ENCODE measurements around the gene PFKFB2. TPM values are rescaled to one million over a fixed set of nuclear protein-coding genes. Genes with fewer than 3 reads are reported as not detected.

Gene PFKFB2
- total RNA-seq, 1 experiment from 2014 or later: 28.0 TPM

DNA sequence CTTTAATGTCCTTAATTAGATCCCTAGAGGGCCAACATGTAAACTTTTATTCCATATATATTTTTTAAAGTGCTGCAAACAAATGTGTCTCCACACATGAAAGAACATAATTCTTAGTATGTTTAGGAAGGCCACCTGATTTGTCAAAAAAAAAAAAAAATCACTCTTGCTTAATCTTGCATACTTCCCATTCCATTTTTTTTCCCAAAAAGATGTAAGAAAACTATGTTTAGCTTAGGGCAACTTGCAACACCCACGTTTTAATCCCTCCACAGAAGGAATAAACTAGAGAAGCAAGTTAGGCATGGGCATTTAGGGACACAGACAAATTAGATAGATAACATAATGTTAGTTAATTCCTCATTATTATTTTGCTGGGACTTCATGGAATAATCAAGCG, 7.6 kb upstream of the PFKFB2 start:
- POLR2A ChIA-PET (ENCODE audit: unreplicated experiment): interaction anchor here (0.6 to 1.0 kb wide), 2 partner anchors 13 to 377 kb away, joined by 6 to 10 read pairs; partner anchors contain the start of gene C1orf116
- Histone ChIP-seq H3K9me3 (ENCODE audit: insufficient read depth, low read depth) (no peaks in the 10 kb centered on the region), H3K36me3 (ENCODE audit: low read depth) (peaks cover 59% of the 10 kb centered on the region), H3F3A (ENCODE audit: insufficient read depth, low read depth) (peaks cover 7% of the 10 kb centered on the region; the same call in 1 of the 2 replicates), H3K9me2 (ENCODE audit: insufficient read depth) (no peaks in the 10 kb centered on the region), H4K20me1 (ENCODE audit: insufficient read depth) (0 out of 2 replicates have a peak, but pooled peaks cover 9% of the 10 kb centered on the region), H3K27me3 (ENCODE audit: insufficient read depth, low read depth) (no peaks in the 10 kb centered on the region), H3K79me2 (ENCODE audit: low read depth) (peaks cover 65% of the 10 kb centered on the region), H3K4me3 (no peak overlapping the region; the same call in 1 of the 2 replicates), H2AFZ (no peak overlapping the region), H3K4me2 (peak overlapping the region; percentile 86), H3K4me1 (replicated peaks; ENCODE audit: insufficient read depth) (peaks cover 48% of the 10 kb centered on the region), H3K27ac (no peak overlapping the region)
- TF ChIP-seq, protein P1, sequence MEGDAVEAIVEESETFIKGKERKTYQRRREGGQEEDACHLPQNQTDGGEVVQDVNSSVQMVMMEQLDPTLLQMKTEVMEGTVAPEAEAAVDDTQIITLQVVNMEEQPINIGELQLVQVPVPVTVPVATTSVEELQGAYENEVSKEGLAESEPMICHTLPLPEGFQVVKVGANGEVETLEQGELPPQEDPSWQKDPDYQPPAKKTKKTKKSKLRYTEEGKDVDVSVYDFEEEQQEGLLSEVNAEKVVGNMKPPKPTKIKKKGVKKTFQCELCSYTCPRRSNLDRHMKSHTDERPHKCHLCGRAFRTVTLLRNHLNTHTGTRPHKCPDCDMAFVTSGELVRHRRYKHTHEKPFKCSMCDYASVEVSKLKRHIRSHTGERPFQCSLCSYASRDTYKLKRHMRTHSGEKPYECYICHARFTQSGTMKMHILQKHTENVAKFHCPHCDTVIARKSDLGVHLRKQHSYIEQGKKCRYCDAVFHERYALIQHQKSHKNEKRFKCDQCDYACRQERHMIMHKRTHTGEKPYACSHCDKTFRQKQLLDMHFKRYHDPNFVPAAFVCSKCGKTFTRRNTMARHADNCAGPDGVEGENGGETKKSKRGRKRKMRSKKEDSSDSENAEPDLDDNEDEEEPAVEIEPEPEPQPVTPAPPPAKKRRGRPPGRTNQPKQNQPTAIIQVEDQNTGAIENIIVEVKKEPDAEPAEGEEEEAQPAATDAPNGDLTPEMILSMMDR (conservative IDR thresholded peaks at IDR 0.05): no peak
- no peak for TF ChIP-seq EZH2 (IDR thresholded peaks at IDR 0.05; ENCODE audit: low read depth)
- BruUV-seq (replicated peaks): no TSS peak
- peak in 1 of 2 experiments; percentile 32 for DNase-seq
- CTCF ChIA-PET: no interaction called here
- intact Hi-C loops (cut with micrococcal nuclease; ENCODE audit: unreplicated experiment): no loop called here

DNA sequence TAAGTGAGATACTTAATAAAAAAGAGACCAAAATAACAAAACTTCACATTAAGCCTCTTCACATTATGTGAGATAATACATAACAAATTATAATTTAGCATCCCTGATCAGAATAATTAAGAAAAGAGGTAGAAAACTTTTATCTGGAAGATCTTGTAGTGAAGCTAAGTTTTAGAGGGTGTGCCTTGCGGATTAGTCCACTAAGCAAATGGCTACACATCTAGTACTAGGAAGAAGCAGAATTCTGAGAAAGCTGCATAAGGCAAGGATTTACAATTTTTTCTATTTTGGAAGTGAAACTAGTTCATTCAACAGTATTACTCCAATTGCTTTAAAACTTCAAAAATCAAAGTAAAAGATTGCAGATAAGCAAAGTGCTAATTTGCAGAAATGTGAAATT, 5.6 kb upstream of the PFKFB2 start:
- H3K4me1 ChIP-seq (replicated peaks; ENCODE audit: insufficient read depth): peaks cover 58% of the 10 kb centered on the region
- no peak overlapping the region for H2AFZ ChIP-seq
- ChIA-PET CTCF (interaction anchor here (1.2 kb wide), 1 partner anchor 14 kb away, joined by 6 read pairs; the partner anchor contains the start of gene C1orf116), POLR2A (ENCODE audit: unreplicated experiment) (interaction anchor here (1.3 kb wide), 1 partner anchor 15 kb away, joined by 3 read pairs; the partner anchor contains the start of gene C1orf116)
- no peak for DNase-seq
- no peaks in the 10 kb centered on the region for H3K27me3 ChIP-seq (ENCODE audit: insufficient read depth, low read depth)
- peaks cover 21% of the 10 kb centered on the region for H3F3A ChIP-seq (ENCODE audit: insufficient read depth, low read depth)
- peaks cover 59% of the 10 kb centered on the region for H3K36me3 ChIP-seq (ENCODE audit: low read depth)
- peaks cover 77% of the 10 kb centered on the region for H3K79me2 ChIP-seq (ENCODE audit: low read depth)
- intact Hi-C loops (cut with micrococcal nuclease; ENCODE audit: unreplicated experiment): no loop called here
- TF ChIP-seq, protein P1 (conservative IDR thresholded peaks at IDR 0.05): no peak
- no peak for TF ChIP-seq EZH2 (IDR thresholded peaks at IDR 0.05; ENCODE audit: low read depth)
- BruUV-seq (replicated peaks): no TSS peak
- no peaks in the 10 kb centered on the region for H3K9me3 ChIP-seq (ENCODE audit: insufficient read depth, low read depth)
- peak overlapping the region; percentile 30; the same call in 1 of the 2 replicates for H3K4me3 ChIP-seq
- H3K27ac ChIP-seq: no peak overlapping the region
- H3K9me2 ChIP-seq (ENCODE audit: insufficient read depth): no peaks in the 10 kb centered on the region
- H4K20me1 ChIP-seq (ENCODE audit: insufficient read depth): 0 out of 2 replicates have a peak, but pooled peaks cover 9% of the 10 kb centered on the region
- H3K4me2 ChIP-seq: peak overlapping the region; percentile 86

DNA sequence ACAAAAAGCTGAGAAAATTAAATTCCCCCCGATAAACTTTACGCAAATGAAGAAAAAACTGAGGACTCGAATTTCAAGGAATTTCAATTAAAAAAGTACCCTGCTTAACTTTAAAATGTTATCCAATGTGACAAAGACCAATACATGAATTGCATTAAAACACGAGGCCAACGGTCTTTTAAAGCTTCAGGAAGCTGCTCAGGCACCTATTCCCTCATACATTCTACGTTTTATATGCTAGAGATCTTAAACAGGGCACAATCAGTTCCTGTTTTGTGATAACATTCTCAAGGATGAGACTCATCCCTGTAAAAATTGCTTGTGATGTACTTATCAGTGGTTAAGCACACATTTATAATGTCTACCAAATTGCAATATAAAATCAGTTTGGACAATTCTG, 5.0 kb upstream of the PFKFB2 start:
- peaks cover 23% of the 10 kb centered on the region for H3F3A ChIP-seq (ENCODE audit: insufficient read depth, low read depth)
- H3K4me2 ChIP-seq: peak overlapping the region; percentile 86
- H3K9me3 ChIP-seq (ENCODE audit: insufficient read depth, low read depth): no peaks in the 10 kb centered on the region
- 0 out of 2 replicates have a peak, but pooled peaks cover 9% of the 10 kb centered on the region for H4K20me1 ChIP-seq (ENCODE audit: insufficient read depth)
- DNase-seq: no peak
- peaks cover 77% of the 10 kb centered on the region for H3K79me2 ChIP-seq (ENCODE audit: low read depth)
- no peak overlapping the region for H2AFZ ChIP-seq
- TF ChIP-seq, protein P1 (conservative IDR thresholded peaks at IDR 0.05): no peak
- ChIA-PET CTCF (no interaction called here), POLR2A (ENCODE audit: unreplicated experiment) (interaction anchor here (1.3 kb wide), 1 partner anchor 15 kb away, joined by 3 read pairs; the partner anchor contains the start of gene C1orf116)
- H3K36me3 ChIP-seq (ENCODE audit: low read depth): peaks cover 58% of the 10 kb centered on the region
- H3K4me1 ChIP-seq (replicated peaks; ENCODE audit: insufficient read depth): peaks cover 58% of the 10 kb centered on the region
- no peaks in the 10 kb centered on the region for H3K27me3 ChIP-seq (ENCODE audit: insufficient read depth, low read depth)
- no TSS peak for BruUV-seq (replicated peaks)
- no peaks in the 10 kb centered on the region for H3K9me2 ChIP-seq (ENCODE audit: insufficient read depth)
- H3K27ac ChIP-seq: no peak overlapping the region
- peak overlapping the region; percentile 30; the same call in 1 of the 2 replicates for H3K4me3 ChIP-seq
- intact Hi-C loops (cut with micrococcal nuclease; ENCODE audit: unreplicated experiment): no loop called here
